Activated effector memory CD4-positive, alpha-beta T cell treated with Interleukin-2 at 50 U/mL for 16 hours (primary cell): Measurements from ENCODE around the gene NGB.

Experiments used
- DNase-seq: peaks from one replicate; pipeline ENCODE4 v3.0.0-alpha.2; 2020

NGB gene

DNA sequence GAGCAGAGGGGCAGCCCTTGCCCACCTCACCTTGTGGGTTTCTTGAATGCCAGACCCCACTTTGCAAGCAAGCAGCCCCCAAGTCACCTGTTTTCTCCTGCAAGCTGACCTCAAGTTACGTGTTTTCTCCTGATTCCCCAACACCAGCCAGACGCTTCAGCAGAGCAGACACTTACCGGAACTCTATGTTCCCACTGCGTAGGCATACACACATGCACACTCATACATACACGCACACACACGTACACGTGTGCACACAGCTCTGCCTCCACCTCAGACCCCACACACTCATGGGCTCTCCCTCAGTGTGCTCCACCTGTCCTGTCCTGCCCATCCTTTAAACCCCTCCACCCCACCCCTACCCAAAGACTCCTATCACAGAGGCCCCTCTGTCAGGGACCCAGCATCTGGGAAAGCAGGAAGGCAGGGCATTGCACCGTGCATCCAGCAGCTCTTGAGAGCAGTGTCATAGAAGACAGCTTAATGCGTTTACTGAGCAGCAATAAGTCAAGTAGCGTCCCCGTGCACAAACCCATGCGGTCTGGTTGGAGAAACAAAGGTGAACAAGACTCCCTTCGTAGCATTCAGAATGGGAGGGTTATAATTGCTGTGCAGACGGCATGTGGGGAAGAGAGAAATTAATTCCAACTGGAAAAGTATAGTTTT is 45.0 kb downstream of the NGB start:
- no peak for DNase-seq

DNA sequence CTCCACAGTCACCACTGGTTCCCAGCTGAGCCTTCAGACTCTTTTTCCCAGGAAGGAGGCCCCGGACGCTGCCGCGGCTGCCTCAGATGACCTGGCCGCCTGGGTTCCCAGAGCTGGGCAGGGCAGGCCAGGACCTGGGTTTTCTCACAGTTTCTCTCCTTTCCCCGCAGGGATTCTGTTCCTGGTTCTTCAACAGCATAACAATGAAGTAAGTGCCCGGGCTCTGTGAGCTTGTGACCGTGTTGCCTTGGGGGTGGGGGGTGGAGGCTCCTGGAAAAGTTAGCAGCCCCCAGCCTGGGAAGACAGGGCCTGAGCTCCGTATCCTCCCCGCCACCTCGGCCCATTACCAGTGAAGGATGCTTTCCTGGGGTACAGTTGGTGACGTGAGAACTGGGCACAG is 45.8 kb downstream of the NGB start:
- DNase-seq, result no peak

DNA sequence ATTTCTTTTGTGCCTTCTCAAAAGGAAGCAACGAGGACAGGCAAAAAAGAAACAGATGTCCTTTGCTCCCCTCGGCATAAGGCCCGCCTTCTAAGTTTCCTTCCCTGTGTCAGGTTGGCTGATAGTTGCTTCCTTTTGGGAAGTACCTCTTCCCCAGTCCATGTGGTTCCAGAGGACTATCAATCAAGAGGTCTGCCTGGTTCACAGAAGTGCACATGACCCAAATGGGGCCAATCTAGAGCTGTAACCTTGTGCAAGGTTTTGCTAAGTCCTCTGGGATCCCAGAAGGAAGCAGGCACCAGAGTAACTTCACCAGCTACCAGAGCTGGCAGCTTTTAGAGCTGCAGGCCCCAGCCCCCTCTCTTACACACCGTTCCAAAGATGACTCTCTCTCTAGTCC is 46.8 kb downstream of the NGB start:
- DNase-seq, result no peak

DNA sequence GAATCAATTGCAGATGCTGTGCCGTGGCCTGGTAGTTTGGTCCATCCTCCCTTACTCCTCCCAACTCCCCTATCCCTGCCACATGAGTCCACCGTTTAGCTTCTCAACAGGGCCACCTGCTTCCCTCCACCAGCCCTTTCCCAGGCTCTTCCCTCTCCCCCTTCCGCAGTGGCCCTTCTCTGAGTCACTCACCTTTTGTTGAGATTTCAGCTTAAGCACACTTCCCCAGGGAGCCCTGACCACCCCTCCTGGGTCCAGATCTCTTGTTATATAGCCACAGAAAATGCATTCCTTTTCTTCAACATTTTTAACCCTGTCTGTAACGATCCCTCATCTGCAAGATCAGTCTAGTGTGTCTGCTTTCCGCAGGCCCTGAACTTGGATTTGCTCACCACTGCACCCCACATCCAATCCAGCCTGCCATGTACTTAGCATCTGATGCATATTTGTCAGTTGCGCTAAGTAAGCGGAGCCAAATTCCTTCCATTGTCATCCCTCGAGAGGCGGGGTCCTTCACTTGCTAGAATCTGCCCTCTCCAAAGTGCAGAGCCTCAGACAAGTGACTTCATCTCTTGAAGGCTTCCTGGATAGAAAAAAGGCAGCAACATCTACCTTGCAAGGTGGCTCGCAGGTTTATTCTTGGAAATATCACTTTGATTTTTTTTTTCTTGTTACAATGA is 48.3 kb downstream of the NGB start:
- no peak for DNase-seq

DNA sequence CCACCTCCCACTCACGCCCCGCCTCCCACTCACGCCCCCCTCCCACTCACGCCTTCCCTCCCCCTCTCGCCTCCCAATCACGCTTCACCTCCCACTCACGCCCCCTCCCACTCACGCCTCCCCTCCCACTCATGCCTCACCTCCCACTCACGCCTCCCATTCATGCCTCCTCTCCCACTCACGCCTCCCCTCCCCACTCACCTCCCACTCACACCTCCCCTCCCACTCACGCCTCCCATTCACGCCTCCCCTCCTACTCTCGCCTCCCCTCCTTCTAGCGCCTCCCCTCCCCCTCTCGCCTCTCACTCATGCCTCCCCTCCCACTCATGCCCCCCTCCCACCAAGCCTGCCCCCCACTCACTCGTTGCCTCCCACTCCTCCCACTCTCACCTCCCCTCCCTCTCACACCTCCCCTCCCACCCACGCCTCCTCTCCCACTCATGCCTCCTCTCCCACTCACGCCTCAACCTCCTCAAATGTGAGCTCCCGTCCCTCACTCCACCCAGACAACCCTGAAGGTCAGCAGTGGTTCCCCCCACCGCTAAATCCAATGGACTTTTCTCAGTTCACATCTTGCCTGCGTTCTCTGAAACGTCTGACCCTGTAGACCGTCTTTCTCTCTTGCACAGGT is 49.6 kb downstream of the NGB start:
- no peak for DNase-seq

DNA sequence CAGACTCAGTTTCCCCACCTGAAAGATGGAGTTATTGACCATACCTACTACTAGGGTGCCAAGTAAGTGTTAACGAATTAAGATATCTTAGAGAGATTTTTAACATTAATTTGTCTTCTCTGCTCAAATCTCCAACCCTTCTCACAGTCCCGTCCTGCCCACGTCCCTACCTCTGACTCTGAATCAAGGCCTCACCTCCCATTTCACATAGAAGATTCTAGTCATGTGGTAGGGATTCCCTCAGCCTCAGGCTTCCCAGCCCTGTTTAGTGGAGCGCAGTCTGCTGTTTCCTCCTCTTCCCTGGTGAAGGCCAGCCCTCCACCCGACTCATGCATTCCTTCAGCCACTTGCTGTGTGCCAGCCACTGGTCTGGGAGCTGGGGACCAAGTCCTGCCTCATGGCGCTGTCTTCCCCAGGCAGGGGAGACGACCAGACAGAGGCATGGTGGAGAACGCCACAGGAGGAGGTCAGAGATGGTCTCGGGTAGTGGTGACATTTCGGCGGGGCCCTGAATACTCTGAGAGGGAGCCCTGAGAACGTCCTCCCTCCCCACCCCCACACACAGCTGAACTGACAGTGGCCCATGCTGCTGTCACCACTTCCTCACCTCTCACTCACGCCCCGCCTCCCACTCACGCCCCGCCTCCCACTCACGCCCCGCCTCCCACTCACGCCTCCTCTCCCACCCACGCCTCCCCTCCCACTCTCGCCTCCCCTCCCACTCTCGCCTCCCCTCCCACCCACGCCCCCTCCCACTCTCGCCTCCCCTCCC is 50.6 kb downstream of the NGB start:
- no peak for DNase-seq

DNA sequence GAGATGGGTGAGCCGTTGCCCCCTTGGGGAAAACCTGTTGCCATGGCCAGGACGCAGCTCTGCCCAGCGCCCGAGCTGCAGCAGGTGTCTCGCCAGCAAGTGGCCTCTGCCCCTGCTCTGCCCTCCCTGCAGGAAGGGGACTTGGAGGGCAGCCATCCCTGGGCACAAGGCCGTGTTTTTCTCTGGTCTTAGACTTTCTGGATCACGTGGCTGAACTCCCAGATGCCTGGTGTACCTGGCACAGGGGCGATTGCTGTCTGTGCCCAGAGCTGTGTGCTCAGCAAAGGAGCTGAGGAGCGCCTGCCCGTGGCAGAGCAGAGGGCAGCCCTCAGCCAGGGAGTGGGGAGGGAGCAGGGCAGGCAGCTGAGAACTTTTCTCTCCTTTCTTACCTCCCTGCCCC is 51.4 kb downstream of the NGB start:
- DNase-seq, result no peak

DNA sequence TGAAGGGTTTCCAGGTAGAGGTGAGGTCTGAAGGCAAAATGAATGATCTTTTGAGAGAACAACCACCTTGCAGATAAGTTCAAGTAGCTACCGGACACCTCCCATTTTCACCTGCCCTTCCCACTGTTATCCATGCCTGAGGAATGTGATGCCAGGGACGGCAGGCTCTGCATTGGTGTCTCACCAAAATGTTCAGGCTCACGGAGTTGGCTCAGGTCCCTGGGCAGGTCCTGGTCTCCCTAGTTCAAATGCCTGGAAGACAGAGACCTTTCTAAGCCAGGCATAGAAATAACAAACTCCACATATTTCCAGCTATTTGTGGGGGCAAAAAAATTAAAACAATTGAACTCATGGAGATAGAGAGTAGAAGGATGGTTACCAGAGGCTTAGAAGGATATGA is 53.5 kb downstream of the NGB start:
- no peak for DNase-seq
